HG02938 (cell line): ENCODE results near the gene ACSF3.
"Not testable (repeated sequence)": the region's sequence is repeated elsewhere in the genome, so short reads cannot be mapped to it uniquely, and the experiment has no call there.

Experiments
- ATAC-seq: cut with Tn5 transposase; IDR thresholded peaks from one replicate; pipeline ENCODE4 v1.9.1; 2021; ENCODE audit warnings: mild to moderate bottlenecking, moderate library complexity; ENCODE audit not compliant: unreplicated experiment

Gene ACSF3

GRCh38 chr16:89072548-89073130 is 21.0 kb upstream of the ACSF3 start:
- ATAC-seq = no peak

- ATAC-seq = no peak
Measured at GRCh38 chr16:89073346-89074071, 20.1 kb upstream of the ACSF3 start.

GRCh38 chr16:89074072-89074674 is 19.5 kb upstream of the ACSF3 start:
- not testable (repeated sequence) for ATAC-seq

GRCh38 chr16:89074803-89075688 is 18.6 kb upstream of the ACSF3 start:
- ATAC-seq = no peak

GRCh38 chr16:89076159-89076558 is 17.5 kb upstream of the ACSF3 start:
- ATAC-seq = no peak

- no peak for ATAC-seq
Measured at GRCh38 chr16:89077076-89077475, 16.6 kb upstream of the ACSF3 start.

- ATAC-seq = no peak
Measured at GRCh38 chr16:89078172-89078571, 15.5 kb upstream of the ACSF3 start.

- ATAC-seq = no peak
Measured at GRCh38 chr16:89079434-89079980, 14.1 kb upstream of the ACSF3 start.

- ATAC-seq = no peak
Measured at GRCh38 chr16:89080196-89080853, 13.3 kb upstream of the ACSF3 start.

GRCh38 chr16:89081556-89081955 is 12.1 kb upstream of the ACSF3 start:
- ATAC-seq = no peak

GRCh38 chr16:89084411-89084810 is 9.2 kb upstream of the ACSF3 start:
- no peak for ATAC-seq

GRCh38 chr16:89084814-89085612 is 8.6 kb upstream of the ACSF3 start:
- ATAC-seq = no peak

- ATAC-seq = no peak
Measured at GRCh38 chr16:89085755-89086154, 7.9 kb upstream of the ACSF3 start.

GRCh38 chr16:89087922-89088497 is 5.6 kb upstream of the ACSF3 start:
- ATAC-seq = no peak

GRCh38 chr16:89089120-89089519 is 4.5 kb upstream of the ACSF3 start:
- ATAC-seq = no peak

- no peak for ATAC-seq
Measured at GRCh38 chr16:89090182-89090630, 3.4 kb upstream of the ACSF3 start.

GRCh38 chr16:89090669-89091426 is 2.8 kb upstream of the ACSF3 start:
- ATAC-seq = no peak

GRCh38 chr16:89092013-89092412 is 1.6 kb upstream of the ACSF3 start:
- no peak for ATAC-seq

GRCh38 chr16:89093252-89093601 is 425 bp upstream of the ACSF3 start:
- ATAC-seq = not testable (repeated sequence)
